Measurements from ENCODE around the gene TBC1D9.
"Not testable (repeated sequence)": the region's sequence is repeated elsewhere in the genome, so short reads cannot be mapped to it uniquely, and the experiment has no call there.

TBC1D9 gene

DNA sequence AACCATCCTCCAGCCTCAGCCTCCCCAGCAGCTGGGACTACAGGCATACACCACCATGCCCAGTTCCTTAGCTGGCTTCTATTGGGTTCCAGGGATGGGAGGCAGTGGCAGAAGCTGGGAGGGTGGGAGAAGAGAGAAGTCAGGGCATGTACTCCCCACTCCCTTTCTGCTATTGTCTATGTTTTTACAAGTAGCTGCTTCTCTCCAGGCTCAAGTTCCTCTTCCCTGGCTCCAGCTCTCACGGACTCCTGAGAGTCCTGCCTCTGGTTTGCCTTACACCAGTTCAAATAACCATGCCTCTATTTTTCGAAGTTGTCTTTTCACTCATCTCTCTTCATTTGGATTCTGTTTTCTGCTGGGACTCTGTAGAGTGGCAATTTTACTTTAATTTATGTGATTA is 2.9 kb downstream of the TBC1D9 start:
- DNase-seq (ENCODE audit: low read depth, low spot score), result no peak

DNA sequence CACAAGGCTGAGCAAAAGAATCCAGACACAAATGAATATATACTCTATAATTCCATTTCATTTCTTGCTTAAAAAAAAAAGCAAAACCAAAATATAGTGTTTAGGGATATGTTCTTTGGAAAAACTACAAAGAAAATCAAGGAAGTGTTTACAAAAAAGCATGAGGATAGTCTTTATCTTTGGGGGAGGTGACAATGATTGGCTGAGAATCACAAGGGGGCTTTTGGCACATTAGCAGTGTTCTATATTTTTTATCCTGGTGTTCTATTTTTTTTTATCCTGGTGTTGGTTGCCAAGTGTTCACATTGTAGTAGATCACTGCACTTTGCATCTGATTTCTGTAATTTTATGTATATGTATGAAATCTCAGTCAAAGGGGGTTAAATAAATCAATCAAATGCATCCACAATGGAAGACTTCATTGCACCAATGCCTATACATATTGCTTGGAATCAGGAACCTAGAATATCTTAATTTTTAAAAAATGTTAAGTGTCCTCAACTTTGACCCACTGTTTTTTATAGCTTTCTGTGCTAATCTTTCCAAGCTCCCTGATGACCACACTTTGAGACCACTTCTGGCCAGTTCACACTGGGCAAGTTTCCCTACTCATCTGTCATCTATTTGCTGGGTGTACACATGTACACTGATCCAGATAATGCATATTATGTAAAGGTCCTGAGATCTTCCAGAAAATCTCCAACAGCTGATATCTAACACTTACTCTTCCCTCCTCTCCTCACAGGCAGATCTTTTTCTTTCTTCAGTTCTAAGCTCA is 3.7 kb downstream of the TBC1D9 start:
- no peak for DNase-seq (ENCODE audit: low read depth, low spot score)

DNA sequence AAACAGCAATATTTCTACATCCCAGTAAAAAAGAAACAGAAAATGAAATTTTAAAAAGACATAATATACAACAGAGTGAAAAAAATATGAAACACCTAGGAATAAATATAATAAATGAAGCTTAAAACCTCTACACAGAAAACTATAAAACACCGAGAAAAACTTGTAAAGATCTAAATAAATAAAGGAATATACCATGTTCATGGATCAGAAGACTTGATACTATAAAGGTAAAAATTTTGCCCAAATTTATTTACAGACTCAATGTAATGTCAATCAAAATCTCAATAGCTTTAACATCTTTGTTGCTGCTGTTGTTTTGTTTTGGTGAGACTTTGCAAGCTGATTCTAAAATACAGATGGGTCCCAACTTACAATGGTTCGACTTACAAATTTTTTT is 5.7 kb downstream of the TBC1D9 start:
- no peak for DNase-seq (ENCODE audit: low read depth, low spot score)

DNA sequence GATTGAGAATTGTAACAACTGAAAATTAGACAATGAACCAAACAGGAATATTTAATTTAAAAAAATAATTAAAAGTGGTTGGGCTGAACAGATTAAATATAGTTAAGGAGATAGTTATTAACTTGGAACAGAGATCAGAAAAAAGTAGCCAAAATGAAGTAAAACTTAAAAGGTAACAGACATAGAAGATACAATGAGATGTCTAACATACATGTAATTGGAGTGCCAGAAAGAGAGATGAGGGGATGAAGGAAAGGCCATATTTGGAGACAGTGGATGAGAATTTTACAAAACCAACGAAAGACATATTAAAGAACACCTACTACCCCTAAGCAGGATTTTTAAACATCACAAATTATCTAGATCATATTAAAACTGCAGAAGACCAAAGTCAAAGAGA is 8.0 kb downstream of the TBC1D9 start:
- DNase-seq (ENCODE audit: low read depth, low spot score), result no peak

DNA sequence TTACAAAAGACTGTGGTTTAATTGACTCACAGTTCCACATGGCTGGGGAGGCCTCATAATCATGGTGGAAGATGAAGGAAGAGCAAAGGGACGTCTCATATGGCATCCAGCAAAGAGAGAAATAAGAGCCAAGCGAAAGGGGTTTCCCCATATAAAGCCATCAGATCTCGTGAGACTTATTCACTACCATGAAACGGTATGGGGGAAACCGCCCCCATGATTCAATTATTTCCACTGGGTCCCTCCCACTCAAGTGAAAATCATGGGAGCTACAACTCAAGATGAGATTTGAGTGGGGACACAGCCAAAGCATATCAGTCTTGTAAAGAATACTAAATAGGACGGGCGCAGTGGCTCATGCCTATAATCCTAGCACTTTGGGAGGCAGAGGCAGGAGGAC is 9.6 kb downstream of the TBC1D9 start:
- not testable (repeated sequence) for DNase-seq (ENCODE audit: low read depth, low spot score)

DNA sequence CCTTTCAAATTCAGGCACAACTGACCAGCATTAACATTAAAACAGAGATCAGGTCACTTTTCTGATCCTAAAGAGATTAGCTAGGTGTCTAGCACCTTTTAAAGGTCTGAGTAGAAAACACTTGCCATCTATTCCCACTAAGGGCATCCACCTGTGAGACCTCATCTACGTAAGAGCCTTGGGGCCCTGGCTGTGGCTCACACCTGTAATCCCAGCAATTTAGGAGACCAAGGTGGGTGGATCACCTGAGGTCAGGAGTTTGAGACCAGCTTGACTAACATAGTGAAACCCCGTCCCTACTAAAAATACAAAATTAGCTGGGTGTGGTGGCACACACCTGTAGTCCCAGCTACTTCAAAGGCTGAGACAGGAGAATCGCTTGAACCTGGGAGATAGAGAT is 11.8 kb downstream of the TBC1D9 start:
- no peak for DNase-seq (ENCODE audit: low read depth, low spot score)

DNA sequence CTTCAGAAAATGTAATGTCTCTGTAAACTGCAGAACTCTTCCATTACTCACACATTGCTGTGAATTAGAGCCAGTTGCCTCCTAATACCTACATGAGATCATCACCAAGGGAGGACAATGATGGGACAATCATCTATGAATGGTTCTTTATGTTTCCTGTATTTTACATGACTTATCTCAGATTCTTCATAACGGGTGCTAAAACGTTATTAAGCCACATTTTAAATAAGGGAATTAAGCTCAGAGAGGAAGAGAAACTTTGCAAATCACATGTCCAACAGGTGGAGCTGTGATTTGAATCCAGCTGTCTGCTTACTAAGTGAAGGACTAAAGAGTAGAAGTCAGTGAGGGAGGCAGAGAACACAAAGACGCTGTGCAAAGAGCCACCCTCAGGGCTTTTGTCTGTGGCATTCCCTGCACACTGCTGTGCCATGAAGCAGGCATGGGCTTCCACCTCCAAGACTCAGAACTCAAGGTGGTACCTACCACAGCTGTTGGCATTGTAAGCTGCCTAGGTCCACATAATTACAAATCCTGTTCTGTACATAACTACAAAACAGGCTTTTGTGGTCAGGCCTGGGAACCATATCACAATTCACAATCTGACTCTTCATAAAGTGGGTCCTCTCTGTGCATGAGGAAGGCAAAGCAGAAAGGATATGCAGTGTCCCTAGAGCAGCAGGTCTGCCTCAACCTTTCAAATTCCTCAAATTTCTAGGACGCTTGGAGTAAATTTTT is 12.8 kb downstream of the TBC1D9 start:
- no peak for DNase-seq (ENCODE audit: low read depth, low spot score)

DNA sequence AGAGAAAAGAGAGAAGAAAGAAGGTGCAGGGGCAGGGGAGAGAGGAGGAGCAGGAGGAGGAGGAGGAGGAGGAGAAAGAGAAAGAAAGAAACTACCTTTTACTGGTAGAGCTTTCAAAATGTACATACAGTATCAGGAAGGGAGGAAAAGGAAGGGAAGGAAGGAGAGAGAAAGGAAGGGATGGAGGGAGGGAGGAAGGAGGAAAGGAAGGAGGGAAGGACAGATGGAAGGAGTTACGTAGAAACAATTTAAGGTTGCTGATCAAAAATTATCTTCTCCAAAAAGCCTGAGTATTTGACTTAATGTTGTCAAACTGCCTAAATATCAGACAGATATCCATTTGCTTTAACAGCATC is 13.4 kb downstream of the TBC1D9 start:
- no peak for DNase-seq (ENCODE audit: low read depth, low spot score)

DNA sequence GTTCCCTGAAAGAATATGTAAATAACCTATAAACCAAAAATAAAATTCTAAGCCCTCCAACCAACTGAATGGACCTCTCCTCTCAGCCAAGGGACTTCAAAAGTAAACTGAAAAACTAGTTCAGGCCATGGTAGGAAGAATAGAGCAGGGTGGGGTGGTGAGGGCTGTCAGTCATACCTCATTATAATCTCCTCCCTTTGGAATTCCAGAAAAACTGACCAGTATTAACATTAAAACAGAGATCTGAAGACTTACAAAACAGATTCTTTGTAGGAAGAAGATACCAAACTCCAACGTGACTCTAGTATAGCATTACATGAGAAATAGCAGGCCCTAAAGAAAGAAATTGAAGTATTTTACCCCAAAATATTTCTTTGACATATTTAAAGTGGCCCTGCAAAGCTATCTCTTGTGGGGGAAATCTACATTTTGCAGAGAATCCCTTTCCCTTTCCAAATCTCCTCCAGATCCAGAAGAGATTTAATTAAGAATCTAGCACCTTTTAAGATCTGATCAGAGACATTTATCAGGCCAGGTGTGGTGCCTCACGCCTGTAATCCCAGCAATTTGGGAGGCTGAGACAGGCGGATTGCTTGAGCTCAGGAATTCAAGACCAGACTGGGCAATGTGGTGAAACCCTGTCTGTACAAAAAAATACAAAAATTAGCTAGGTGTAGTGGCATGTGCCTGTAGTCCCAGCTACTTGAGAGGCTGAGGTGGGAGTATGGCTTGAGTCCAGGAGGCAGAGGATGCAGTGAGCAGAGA is 15.1 kb downstream of the TBC1D9 start:
- no peak for DNase-seq (ENCODE audit: low read depth, low spot score)

DNA sequence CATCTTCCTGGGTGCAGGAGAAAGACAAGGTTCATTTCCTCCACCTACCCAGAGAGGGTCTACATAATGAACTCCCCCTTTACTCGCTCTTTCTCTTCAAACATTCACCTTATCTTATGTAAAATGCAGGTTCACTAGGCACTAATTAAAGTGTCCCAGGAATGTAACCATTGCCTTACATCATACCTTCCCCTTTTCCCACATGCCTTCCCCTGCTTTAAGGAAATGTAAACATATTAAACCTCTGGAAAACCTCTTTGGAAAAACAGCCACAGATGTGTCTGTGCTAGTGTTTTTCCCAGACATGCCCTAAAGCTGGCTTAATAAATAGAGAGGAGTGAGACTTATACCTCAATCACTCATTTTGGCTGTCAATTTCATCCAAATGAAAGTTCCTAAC is 15.8 kb downstream of the TBC1D9 start:
- no peak for DNase-seq (ENCODE audit: low read depth, low spot score)

DNA sequence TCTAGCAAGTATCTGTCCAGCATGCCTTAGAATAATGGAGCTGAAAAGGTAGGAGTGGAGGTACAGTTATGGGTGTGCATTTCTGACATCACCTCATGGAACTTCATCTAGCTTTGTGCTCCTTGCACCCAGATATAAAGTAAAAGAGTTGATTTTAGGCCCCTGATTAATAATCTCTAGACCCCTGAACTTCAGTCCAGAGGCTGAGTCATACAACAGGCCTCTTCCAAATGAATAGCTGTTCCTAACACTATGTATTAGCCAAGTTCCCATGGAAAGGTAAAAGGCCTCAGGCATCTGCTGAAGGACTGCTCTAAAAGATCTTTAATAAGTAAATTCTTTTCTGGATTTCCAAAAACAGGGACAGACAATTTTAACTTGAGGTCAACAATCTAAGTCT is 16.2 kb downstream of the TBC1D9 start:
- DNase-seq (ENCODE audit: low read depth, low spot score), result no peak

DNA sequence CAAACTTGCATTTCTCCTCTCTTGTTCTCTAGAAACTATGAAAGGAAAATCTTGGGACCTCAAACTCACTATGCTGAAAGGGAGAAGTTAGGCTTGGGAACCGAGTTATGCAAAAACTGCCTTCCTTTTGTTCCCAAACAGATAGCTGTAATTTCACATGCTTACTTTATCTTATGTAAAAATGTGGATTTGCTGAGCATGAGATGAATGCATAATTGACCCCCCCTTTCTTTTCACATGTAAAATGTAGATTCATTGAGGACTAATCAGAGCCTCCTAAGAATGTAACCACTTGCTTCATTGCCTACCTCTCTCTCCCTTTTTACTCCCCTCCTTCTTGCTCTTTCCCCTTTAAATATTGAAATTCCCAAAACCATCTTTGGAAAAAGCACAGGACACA is 18.0 kb downstream of the TBC1D9 start:
- no peak for DNase-seq (ENCODE audit: low read depth, low spot score)

DNA sequence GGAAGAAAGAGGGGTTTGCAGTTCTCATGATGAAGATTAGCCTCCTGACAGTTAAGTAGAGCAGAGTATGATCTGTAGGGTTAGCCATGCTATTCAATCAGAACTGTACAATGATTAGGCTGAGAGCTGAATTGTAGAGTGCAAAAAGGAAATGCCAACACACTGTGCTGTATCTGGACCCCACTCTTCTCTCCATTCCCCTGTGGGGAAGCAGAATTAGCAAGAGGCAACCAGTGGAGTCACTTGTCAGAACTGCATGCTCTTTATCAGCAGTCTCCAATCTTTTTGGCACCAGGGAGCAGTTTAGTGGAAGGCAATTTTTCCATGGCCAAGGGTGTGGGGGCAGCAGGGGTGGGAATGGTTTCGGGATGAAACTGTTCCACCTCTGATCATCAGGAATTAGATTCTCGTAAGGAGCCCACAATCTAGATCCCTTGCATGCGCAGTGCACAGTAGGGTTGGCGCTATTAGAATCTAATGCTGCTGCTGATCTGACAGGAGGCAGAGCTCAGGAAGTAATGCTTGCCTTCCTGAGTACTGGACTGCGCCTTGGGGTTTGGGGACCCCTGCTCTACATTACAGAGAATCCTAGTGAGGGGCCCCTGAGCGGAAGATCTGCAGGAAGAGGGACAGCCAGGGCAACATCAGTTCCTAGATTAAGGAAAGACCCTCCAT is 19.4 kb downstream of the TBC1D9 start:
- DNase-seq (ENCODE audit: low read depth, low spot score), result no peak

DNA sequence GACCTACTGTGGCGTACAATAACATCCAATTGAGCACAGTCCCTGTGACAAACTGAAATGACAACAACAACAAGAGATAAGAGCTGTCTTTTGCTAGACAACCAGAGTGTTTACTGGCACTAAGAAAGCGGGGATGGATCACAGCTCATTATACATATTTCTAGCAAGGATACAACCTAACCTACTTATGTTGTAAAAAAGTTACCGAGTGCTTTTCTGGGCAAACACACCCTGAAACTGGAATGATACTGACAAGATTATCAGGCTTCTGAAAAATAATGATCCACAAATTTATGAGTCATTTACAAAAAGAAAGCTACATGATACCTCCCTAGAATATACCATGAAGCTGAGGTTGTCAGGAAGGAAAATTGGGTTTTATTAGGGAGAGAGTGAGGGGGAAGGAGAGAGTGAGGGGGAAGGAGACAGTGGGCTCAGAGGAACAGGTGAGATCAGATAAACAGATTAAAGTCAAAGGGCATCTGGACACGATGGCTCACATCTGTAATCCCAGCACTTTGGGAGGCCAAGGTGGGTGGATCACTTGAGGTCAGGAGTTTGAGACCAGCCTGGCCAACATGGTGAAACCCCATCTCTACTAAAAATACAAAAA is 20.3 kb downstream of the TBC1D9 start:
- no peak for DNase-seq (ENCODE audit: low read depth, low spot score)

DNA sequence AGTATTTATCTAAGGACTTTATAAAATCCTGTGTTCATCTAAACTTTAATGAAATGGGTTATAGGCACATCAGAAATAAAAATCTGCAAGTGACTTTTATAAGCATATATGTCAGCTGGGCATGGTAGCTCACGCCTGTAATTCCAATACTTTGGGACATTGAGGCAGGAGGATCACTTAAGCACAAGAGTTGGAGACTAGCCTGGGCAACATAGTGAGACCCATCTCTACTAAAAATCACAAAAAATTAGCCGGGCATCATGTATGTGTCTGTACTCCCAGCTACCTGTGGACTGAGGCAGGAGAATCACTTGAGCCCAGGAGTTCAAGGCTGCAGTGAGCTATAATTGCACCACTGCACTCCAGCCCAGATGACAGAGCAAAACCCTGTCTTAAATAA is 20.9 kb downstream of the TBC1D9 start:
- DNase-seq (ENCODE audit: low read depth, low spot score), result no peak

DNA sequence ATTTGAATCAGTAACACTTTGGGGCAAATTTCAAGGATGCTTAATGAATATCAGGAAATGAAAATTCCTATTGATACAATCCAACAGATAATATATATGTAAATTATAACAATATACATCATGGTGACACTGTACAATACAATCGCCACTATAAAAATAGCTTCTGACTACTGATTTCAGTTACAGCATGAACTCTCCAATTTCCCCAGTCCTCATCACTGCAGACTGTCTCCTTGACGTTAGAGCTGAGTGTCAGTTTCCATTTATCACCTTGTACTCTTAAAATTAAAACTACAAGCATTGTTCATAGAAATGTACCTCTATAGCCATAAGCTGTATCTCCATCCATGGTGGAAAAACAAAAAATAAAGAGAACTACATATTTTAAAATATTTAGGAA is 23.4 kb downstream of the TBC1D9 start:
- no peak for DNase-seq (ENCODE audit: low read depth, low spot score)

DNA sequence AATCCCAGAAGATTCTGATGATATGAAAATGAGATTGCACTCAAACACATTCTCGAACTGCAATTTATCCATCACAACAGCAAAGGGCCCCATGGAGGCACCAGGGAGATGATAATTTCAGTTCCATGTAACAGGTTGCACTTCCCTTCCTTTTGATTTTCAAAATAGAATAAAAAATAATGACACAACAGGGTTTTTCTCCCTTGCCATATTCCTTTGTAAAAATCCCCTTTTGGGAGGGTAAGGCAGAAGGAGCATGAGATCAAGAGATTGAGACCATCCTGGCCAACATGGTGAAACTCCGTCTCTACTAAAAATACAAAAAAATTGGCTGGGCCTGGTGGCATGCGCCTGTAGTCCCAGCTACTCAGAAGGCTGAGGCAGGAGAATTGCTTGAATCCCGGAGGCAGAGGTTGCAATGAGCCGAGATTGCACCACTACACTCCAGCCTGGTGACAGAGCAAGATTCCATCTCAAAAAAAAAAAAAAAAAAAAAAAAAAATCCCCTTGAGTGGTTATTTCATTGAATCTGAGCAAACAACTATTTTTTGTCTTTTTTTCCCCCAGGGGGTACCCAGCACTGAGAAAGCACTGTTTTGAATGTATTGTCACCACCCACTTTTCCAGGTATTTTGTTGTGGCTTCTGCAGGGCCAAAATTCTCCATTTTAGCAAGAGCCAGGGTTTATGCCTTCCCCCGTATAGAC is 26.7 kb downstream of the TBC1D9 start:
- DNase-seq (ENCODE audit: low read depth, low spot score), result no peak

DNA sequence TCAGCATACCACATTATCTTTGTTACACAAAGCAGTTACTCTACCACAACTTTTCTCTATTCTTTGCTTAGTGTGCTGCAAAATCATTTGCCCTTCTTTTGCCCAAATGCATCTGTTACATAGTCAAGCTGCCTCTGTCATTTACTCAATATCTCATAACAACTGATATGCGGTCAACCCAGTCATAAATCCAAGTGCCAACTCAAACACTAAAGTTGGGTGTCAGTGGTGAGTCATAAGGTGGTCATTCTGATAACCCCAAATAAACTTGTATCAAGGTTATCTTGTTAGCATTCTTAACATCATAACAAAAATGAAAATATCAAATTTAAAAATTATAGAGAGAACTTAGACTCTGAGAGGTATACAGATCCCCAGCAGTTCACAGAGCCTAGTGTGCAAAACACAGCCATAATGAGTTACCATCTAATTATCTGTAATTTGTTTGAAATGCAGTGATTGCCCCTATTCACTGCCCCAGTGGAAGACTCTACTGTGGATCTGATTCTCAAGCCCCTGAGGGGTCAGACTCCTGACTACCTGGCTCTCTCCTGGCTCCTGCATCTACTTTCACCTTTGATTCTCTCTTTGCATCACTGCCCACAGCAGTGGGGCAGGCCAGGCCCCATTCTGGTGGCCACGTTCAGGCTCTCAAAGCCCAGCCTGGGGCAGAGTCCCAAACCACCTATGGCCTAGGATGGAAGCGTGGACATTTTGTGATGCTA is 29.2 kb downstream of the TBC1D9 start:
- no peak for DNase-seq (ENCODE audit: low read depth, low spot score)

DNA sequence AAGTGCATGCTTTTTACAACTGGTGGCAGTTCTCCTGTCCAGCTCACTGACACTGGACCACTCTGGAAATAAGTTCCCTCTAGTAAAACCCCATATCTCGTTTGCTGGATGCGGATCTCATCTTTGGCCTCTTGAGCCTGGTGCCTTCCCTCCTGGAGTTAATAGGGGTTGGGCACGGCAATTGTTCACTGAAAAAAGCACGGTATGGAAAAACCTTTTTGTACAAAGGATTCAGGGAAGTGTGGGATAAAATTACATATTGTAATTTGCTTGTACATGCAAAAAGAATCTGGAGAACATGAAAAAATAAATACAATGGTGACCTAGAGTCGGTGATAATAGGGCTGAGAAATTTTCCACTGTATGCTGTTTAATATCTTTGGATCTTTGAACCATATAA is 30.6 kb downstream of the TBC1D9 start:
- no peak for DNase-seq (ENCODE audit: low read depth, low spot score)

DNA sequence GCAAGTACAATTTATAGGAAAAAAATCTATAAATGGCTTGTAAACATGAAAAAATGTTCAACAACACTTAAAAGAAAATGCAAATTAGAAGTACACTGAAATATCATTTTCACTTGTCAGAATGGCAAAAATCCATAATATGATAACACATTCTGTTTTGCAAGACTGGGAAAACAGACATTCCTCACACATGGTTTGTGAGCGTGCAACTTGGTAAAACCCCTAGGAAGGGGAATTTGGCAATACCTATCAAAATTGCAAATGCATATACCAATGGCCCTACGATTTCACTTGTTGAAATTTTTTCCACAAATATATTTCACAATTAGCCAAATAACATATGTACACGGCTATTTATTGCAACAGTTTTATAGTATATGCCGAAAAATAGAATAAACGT is 31.4 kb downstream of the TBC1D9 start:
- no peak for DNase-seq (ENCODE audit: low read depth, low spot score)

All from brain pericyte (primary cell).